ENCODE measurements around the gene PSMC5. TPM values are rescaled to one million over a fixed set of nuclear protein-coding genes. Genes with fewer than 3 reads are reported as not detected.
"Not testable (repeated sequence)": the region's sequence is repeated elsewhere in the genome, so short reads cannot be mapped to it uniquely, and the experiment has no call there.

The PSMC5 gene
- total RNA-seq, 1 donor from 2014 or later = 83.7 TPM

DNA sequence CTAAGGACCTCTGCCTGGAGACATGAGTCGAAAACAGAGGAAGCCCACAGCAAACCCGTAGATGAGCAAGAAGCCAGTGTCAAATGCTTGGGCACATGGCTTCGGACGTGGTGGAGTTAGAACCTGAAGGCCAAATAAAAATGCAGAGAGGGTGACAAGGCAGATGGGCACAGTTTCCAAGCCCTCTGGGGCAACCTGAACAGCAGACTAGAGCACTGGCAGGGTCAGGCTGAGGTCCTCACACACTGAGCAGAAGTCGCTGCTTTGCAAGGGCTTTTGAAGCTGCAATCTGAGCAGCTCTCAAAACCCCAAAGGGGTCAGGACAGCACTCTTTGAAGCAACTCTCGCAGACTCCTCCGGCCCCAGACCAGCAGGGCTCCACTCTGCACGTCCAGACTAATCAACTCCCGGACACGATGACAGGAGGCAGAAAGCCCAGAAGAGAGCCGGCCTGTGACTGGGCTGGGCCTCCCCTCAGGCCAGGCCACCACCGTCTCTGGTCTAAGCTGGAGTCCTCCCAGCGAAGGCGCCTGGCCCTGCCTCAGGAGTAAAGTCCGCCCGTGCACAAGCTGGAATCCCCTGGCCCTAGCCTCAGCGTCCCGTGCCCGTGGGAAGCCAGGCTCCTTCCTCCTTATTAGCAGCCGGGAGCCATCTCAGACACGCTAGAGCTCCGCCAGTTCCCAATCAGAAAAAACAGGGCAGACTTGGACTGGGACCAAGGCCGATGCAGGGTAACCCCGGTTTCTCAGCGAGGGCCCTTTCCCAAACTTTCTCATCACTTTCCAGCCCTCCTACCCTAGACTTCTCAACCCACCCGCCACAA, 14.3 kb downstream of the PSMC5 start:
- peaks cover 34 to 52% of the 10 kb centered on the region in 2 donors for H3K4me1 ChIP-seq
- H3K9me3 ChIP-seq = no peaks in the 10 kb centered on the region
- peak overlapping the region; percentile 89 to 97 for H3K27ac ChIP-seq
- H3K4me3 ChIP-seq = peak overlapping the region; percentile 83 to 98
- H3K27me3 ChIP-seq = no peaks in the 10 kb centered on the region
- TF ChIP-seq, protein P1, sequence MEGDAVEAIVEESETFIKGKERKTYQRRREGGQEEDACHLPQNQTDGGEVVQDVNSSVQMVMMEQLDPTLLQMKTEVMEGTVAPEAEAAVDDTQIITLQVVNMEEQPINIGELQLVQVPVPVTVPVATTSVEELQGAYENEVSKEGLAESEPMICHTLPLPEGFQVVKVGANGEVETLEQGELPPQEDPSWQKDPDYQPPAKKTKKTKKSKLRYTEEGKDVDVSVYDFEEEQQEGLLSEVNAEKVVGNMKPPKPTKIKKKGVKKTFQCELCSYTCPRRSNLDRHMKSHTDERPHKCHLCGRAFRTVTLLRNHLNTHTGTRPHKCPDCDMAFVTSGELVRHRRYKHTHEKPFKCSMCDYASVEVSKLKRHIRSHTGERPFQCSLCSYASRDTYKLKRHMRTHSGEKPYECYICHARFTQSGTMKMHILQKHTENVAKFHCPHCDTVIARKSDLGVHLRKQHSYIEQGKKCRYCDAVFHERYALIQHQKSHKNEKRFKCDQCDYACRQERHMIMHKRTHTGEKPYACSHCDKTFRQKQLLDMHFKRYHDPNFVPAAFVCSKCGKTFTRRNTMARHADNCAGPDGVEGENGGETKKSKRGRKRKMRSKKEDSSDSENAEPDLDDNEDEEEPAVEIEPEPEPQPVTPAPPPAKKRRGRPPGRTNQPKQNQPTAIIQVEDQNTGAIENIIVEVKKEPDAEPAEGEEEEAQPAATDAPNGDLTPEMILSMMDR (IDR thresholded peaks at IDR 0.05) = no peak
- peaks cover 9% of the 10 kb centered on the region in 2 donors for H3K36me3 ChIP-seq
- intact Hi-C loops (cut with DNase I) = loop anchor here (1.0 kb wide), 1 partner anchor 68 kb away; the partner anchor contains the start of gene CCDC47
- DNase-seq (ENCODE audit: low spot score in 2 of 2) = peak in 1 of 2 donors; percentile 81

DNA sequence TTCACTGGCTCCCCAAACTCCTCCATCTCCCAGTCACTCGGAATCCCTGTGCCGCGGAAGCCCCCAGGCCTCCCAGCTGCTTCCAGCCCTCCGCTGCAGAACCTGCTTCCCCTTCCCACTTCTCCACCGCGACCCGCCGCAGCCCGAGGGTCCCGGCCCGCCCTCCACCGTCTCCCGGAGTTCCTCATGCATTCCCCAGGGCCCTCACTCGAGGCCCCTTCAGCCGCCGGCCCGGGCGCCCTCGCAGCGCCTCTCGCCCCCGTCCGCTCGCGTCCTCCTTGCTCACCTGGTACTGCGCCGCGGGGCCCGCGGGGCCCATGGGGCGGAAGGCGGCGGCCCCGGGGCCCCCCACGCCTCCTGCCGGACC, 14.9 kb downstream of the PSMC5 start:
- TF ChIP-seq, protein P1 (IDR thresholded peaks at IDR 0.05) = no peak
- H3K4me1 ChIP-seq = peaks cover 34 to 51% of the 10 kb centered on the region in 2 donors
- peak in 1 of 2 donors; percentile 77 for DNase-seq (ENCODE audit: low spot score in 2 of 2)

DNA sequence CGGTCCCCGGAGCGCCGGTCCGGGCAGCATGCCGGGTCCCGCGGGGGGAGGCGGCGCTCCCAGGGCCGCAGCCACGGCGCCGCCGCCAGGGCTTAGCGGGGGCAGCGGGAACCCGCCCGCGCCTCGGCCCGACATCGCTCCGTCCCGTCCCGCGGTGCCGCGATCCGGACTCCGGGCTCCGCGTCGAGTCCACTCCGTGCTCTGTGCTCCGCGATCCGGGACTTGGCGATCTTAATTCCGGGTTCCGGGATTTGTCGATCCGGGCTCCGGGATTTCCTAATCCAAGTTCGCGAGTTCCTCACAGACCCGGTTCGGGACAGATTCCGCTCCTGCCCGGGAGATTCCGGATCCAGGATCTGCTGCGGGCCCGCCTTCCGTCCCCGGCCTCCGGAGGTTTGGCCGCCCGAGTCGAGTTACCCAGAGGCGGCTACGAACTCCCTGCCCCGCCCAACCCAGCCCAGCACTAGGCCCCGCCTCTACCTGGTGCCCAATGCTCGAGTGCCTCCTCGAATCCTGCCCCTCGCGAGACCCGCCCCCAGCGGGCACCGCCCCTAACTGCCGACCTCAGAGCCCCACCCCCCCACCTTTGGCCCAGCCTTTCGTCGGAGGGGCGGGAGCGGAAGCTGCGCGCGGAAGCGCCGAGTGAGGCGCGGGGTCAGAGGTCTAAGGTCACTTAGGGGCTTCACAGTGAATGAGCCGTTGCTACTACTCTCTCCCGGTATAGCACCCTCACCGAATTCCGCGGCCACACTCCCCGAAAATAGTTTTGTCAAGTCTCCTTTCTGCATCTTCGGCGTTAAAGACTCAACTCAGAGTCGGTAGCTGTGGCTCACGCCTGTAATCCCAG, 15.5 kb downstream of the PSMC5 start, which contains the start of gene SMARCD2:
Gene SMARCD2, minus strand, starts transcription at position 146 of the 847 bp plus-strand sequence. Its CDS starts 11 bp downstream, at position 135.
- Histone ChIP-seq H3K27ac (peak within 1 kb of the TSS; percentile 89 to 97), H3K9me3 (no peaks in the 10 kb centered on the region), H3K4me1 (peaks cover 28 to 45% of the 10 kb centered on the region in 2 donors), H3K4me3 (peak within 1 kb of the TSS; percentile 83 to 98), H3K27me3 (no peaks in the 10 kb centered on the region), H3K36me3 (no peaks in the 10 kb centered on the region)
- intact Hi-C loops (cut with DNase I) = loop anchor here (1.0 kb wide), 2 partner anchors 15 to 69 kb away; partner anchors contain the start of genes CCDC47, FTSJ3 and PSMC5
- peak; percentile 92 to 99 for DNase-seq (ENCODE audit: low spot score in 2 of 2)
- TF ChIP-seq, protein P1 (IDR thresholded peaks at IDR 0.05) = peak in 1 of 3 experiments; percentile 9

More for the DNA sequence above, 14.9 kb downstream of the PSMC5 start:
- Histone ChIP-seq H3K27ac (peak overlapping the region; percentile 89 to 97), H3K9me3 (no peaks in the 10 kb centered on the region), H3K27me3 (no peaks in the 10 kb centered on the region), H3K4me3 (peak overlapping the region; percentile 83 to 98), H3K36me3 (peaks cover 3 to 4% of the 10 kb centered on the region in 2 donors)
- intact Hi-C loops (cut with DNase I) = loop anchor here (1.0 kb wide), 1 partner anchor 69 kb away; the partner anchor contains the start of gene CCDC47

DNA sequence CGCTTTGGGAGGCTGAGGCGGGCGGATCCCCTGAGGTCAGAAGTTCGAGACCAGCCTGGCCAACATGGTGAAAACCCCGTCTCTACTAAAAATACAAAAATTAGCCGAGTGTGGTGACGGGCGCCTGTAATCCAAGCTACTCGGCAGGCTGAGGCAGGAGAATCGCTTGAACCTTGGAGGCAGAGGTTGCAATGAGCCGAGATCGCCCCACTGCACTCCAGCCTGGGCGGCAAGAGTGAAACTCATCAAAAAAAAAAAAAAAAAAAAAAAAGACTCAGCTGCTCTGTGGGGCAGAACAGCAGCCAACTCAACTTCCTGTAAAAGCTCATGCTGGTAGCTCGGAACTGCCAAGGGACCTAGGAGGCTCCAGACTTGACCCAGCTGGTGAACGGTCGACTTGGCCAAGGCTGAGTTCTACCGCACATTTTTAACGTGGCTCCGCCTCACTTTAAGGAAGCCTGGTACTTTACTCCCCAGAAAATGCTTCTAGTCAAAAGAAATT, 16.2 kb downstream of the PSMC5 start:
- DNase-seq (ENCODE audit: low spot score in 2 of 2) = peak in 1 of 2 donors; percentile 87
- Histone ChIP-seq H3K27ac (peak overlapping the region; percentile 89 to 97), H3K4me1 (peaks cover 22 to 39% of the 10 kb centered on the region in 2 donors), H3K4me3 (peak overlapping the region; percentile 83 to 98)
- H3K36me3 ChIP-seq, H3K9me3 ChIP-seq, H3K27me3 ChIP-seq: not testable (repeated sequence)
- intact Hi-C loops (cut with DNase I) = loop anchor here (1.0 kb wide), 1 partner anchor 16 kb away; the partner anchor contains the start of genes FTSJ3 and PSMC5

DNA sequence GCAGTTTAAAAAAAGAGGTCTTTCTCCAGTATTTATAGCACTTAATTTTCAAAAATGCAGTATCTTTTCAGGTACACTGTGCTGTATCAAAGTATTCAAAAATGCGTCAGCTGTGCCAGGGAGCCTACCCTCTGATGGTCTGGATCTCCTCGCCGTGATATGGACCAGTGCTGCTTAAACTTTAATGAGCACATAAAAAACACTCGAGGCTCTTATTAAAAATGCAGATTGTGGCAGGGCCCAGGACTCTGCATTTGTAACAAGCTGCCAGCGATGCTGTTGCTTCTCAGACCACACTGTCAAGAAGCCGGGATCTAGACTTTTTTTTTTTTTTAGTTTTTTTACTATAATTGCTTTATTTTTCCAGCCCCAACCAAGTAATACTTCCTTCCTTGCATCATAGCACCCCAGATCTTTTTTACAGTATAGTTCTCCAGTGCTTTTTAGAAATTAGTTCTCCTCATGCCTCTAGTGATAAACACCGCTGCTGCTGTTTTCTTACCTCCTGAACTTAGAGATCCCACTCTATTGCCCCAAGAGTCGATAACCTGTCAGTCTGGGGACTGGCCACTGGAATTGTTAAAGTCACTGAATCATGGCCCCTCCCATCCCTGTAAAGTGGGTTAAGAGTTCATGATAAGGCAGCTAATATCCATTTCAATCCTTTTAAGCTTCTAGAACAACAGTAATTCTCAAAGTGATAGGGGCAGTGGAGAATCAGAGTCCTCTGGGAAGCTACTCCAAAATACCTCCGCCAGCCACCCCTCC, 16.9 kb downstream of the PSMC5 start:
- Histone ChIP-seq H3K9me3 (no peaks in the 10 kb centered on the region), H3K36me3 (no peaks in the 10 kb centered on the region), H3K27ac (peak overlapping the region; percentile 89 to 97), H3K4me3 (peak overlapping the region in 1 of 2 donors; percentile 98), H3K4me1 (peaks cover 22 to 35% of the 10 kb centered on the region in 2 donors), H3K27me3 (no peaks in the 10 kb centered on the region)
- intact Hi-C loops (cut with DNase I) = loop anchor here (1.0 kb wide), 1 partner anchor 17 kb away; the partner anchor contains the start of genes FTSJ3 and PSMC5
- DNase-seq (ENCODE audit: low spot score in 2 of 2) = no peak
- TF ChIP-seq, protein P1 (IDR thresholded peaks at IDR 0.05) = no peak

All from ascending aorta (tissue), 2 donors.